UCSD-AML1 (cell line): ENCODE data around the gene HDAC7.

Source experiments
- DNase-seq: peaks from one replicate; lab custom pipeline; 2025; ENCODE audit not compliant: unreplicated experiment; lab: John Stamatoyannopoulos, UW

HDAC7 gene

GRCh38 chr12:47750229-47750798, 69.4 kb downstream of the HDAC7 start:
- DNase-seq, result no peak

GRCh38 chr12:47748899-47749298, 70.8 kb downstream of the HDAC7 start:
- DNase-seq, result no peak

- no peak for DNase-seq
These were observed 71.2 kb downstream of the HDAC7 start for GRCh38 chr12:47748507-47748828.

- DNase-seq, result no peak
These were observed 71.9 kb downstream of the HDAC7 start for GRCh38 chr12:47747596-47748506.

- DNase-seq, result no peak
These were observed 72.6 kb downstream of the HDAC7 start for GRCh38 chr12:47747126-47747525.

- no peak for DNase-seq
These were observed 73.2 kb downstream of the HDAC7 start for GRCh38 chr12:47746523-47746922.

GRCh38 chr12:47746073-47746472, 73.6 kb downstream of the HDAC7 start:
- no peak for DNase-seq

- no peak for DNase-seq
These were observed 74.1 kb downstream of the HDAC7 start for GRCh38 chr12:47745485-47746041.

- DNase-seq, result no peak
These were observed 74.8 kb downstream of the HDAC7 start for GRCh38 chr12:47744778-47745436.

GRCh38 chr12:47744005-47744651, 75.6 kb downstream of the HDAC7 start:
- DNase-seq, result peak; percentile 30

- DNase-seq, result no peak
These were observed 76.3 kb downstream of the HDAC7 start for GRCh38 chr12:47743311-47743860.

GRCh38 chr12:47742253-47742825, 77.4 kb downstream of the HDAC7 start:
- peak; percentile 51 for DNase-seq

- DNase-seq, result peak; percentile 86
These were observed 78.4 kb downstream of the HDAC7 start for GRCh38 chr12:47741340-47741703.

- DNase-seq, result no peak
These were observed 78.9 kb downstream of the HDAC7 start for GRCh38 chr12:47740606-47741339.

GRCh38 chr12:47739979-47740378, 79.7 kb downstream of the HDAC7 start:
- no peak for DNase-seq

- no peak for DNase-seq
These were observed 80.4 kb downstream of the HDAC7 start for GRCh38 chr12:47739297-47739696.

- no peak for DNase-seq
These were observed 81.6 kb downstream of the HDAC7 start for GRCh38 chr12:47737936-47738594.

GRCh38 chr12:47736877-47737676, 82.6 kb downstream of the HDAC7 start:
- DNase-seq, result no peak

GRCh38 chr12:47736216-47736615, 83.5 kb downstream of the HDAC7 start:
- no peak for DNase-seq
